T-helper 2 cell (primary cell): Measurements from ENCODE around the gene IL17A.

Experiments used
- DNase-seq, 5 experiments: peaks; one replicate each; pipeline versions ENCODE4 v3.0.0 to v3.0.0-alpha.2; 2012 to 2022

Gene IL17A

GRCh38 chr6:52216932-52217575 is 30.9 kb downstream of the IL17A start:
- no peak for DNase-seq

GRCh38 chr6:52217761-52218160 is 31.6 kb downstream of the IL17A start:
- no peak for DNase-seq

- DNase-seq: peak in 3 of 5 experiments; percentile 4 to 88 (median 14)
Measured at GRCh38 chr6:52221302-52221701, 35.1 kb downstream of the IL17A start.

GRCh38 chr6:52227495-52227894 is 41.3 kb downstream of the IL17A start:
- peak in 2 of 5 experiments; percentile 36 to 95 for DNase-seq

GRCh38 chr6:52230685-52231084 is 44.5 kb downstream of the IL17A start:
- DNase-seq: no peak

- peak in 2 of 5 experiments; percentile 58 to 74 for DNase-seq
Measured at GRCh38 chr6:52231406-52232127, 45.4 kb downstream of the IL17A start.

GRCh38 chr6:52233005-52233404 is 46.8 kb downstream of the IL17A start:
- no peak for DNase-seq

- peak in 1 of 5 experiments; percentile 69 for DNase-seq
Measured at GRCh38 chr6:52233975-52234823, 48.0 kb downstream of the IL17A start.
